Measurements from ENCODE around the gene ATF4. TPM values are rescaled to one million over a fixed set of nuclear protein-coding genes. Genes with fewer than 3 reads are reported as not detected.

The ATF4 gene
- total and polyA plus RNA-seq, 3 experiments from 2014 or later, result 103 to 758 (median 757) TPM

DNA sequence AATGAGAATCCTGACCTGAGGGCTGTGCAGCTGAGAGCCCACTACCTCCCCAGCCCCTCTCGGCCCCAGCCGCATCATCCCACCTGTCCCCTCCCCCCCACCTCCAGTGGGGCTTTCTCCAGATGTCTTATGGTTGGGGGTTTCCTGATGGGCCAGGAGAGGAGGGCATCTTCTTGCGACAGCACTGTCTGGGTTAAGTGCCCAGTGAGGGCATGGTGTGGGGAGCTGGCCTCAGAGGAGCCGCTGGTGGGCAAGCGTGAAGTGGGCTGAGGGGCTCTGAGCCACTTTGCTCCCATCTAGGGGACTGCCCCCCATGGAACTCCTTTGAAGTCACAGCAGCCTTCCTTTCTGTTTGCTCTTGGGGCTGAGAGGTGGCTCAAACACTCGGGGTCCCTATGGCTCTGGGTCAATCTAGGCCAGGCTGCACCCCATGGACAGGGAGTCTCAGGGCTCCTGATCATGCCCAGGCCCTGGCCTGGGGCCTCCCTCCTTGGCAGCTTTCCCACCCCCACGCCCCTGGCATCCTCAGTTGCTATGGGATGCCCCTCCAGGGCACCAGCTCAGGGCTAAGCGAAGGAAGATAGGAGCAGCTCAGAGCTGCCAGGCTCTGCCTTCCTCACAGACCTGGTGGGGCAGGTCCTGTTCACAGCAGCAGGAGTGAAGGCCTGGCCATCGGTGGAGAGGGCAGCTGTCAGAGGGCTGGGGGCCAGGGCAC, 29.2 kb upstream of the ATF4 start:
- H3K4me1 Mint-ChIP-seq, result peaks cover 4 to 7% (median 6%) of the 10 kb centered on the region in 3 donors
- CTCF ChIA-PET, result interaction anchor here (1.0 to 2.2 kb wide), 5 partner anchors 11 to 148 kb away, joined by 3 to 17 read pairs (median 4); partner anchors contain the start of genes MIEF1 and TAB1

DNA sequence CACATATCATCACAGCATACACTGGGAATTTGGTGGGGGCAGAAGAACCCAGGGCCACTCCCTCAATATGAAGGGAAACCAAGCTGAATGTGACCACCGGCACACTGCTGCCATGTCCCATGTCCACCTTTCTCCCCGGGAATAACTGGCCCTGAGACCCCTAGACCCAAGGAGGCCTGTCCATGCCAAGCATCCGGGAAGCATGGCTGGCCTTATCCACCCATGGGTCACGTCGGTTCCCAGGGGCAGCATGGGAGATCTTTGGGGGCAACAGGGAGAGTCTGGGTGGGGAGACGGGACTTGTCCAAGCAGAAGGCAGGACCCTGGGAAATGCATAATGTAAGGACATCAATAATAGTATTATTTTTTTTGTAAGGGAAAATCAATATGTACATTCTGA, 28.7 kb upstream of the ATF4 start:
- no peak overlapping the region for H3K4me3 ChIP-seq (ENCODE audit: low read length)
- Mint-ChIP-seq H3K4me3 (no peak overlapping the region), H3K27me3 (peaks cover 0 to 4% of the 10 kb centered on the region in 2 donors), H3K4me1 (peaks cover 4 to 7% (median 6%) of the 10 kb centered on the region in 3 donors), H3K27ac (no peak overlapping the region), H3K9me3 (no peaks in the 10 kb centered on the region), H3K36me3 (no peaks in the 10 kb centered on the region)
- no peak for DNase-seq
- H3K9me3 ChIP-seq (ENCODE audit: low read length), result no peaks in the 10 kb centered on the region
- H3K36me3 ChIP-seq (ENCODE audit: insufficient read depth, low read length), result no peaks in the 10 kb centered on the region
- ChIA-PET POLR2A (interaction anchor here (1.1 kb wide), 1 partner anchor 37 kb away, joined by 3 read pairs; no protein-coding TSS in a partner anchor), CTCF (interaction anchor here (1.0 to 3.9 kb wide), 3 partner anchors 23 to 92 kb away, joined by 3 to 57 read pairs (median 3); partner anchors contain the start of gene TAB1)
- H3K27ac ChIP-seq (ENCODE audit: low read depth, low read length), result no peak overlapping the region
- peaks cover 16% of the 10 kb centered on the region for H3K4me1 ChIP-seq (ENCODE audit: insufficient read depth, low read length)
- H3K27me3 ChIP-seq (ENCODE audit: insufficient read depth, low read length, poor library complexity, severe bottlenecking), result no peaks in the 10 kb centered on the region

More for the DNA sequence above, 29.2 kb upstream of the ATF4 start:
- POLR2A ChIA-PET, result interaction anchor here (0.9 to 1.1 kb wide), 2 partner anchors 38 to 91 kb away, joined by 3 read pairs; partner anchors contain the start of gene TAB1
- H3K27me3 Mint-ChIP-seq, result peaks cover 0 to 4% of the 10 kb centered on the region in 2 donors
- DNase-seq, result no peak
- no peak overlapping the region for H3K27ac Mint-ChIP-seq
- H3K4me3 ChIP-seq (ENCODE audit: low read length), result no peak overlapping the region
- H3K4me3 Mint-ChIP-seq, result no peak overlapping the region
- H3K27ac ChIP-seq (ENCODE audit: low read depth, low read length), result no peak overlapping the region
- no peaks in the 10 kb centered on the region for H3K36me3 Mint-ChIP-seq
- H3K9me3 ChIP-seq (ENCODE audit: low read length), result no peaks in the 10 kb centered on the region
- H3K4me1 ChIP-seq (ENCODE audit: insufficient read depth, low read length), result peaks cover 11% of the 10 kb centered on the region
- no peaks in the 10 kb centered on the region for H3K36me3 ChIP-seq (ENCODE audit: insufficient read depth, low read length)
- H3K9me3 Mint-ChIP-seq, result no peaks in the 10 kb centered on the region
- H3K27me3 ChIP-seq (ENCODE audit: insufficient read depth, low read length, poor library complexity, severe bottlenecking), result no peaks in the 10 kb centered on the region

DNA sequence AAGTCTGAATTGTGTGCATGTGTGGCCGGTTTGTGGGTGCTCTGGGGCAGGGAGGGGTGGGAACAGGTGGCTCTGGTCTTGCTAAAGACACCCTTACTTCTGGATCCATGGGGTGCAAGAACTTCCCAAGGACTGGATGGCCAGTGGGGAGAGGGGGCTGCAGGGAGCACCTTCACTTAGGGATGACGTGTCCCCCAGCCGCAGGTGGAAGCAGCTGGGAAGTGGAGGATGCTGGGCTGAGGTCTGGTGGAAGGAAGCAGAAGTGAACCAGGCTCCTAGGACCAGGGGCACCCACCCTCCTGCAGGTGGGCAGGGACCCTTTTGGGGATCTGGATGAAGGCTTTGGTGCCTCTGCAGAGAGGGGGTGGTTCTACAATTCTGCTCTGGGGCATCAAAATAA, 28.2 kb upstream of the ATF4 start:
- no peak overlapping the region for H3K27ac Mint-ChIP-seq
- ChIA-PET POLR2A (interaction anchor here (1.1 kb wide), 1 partner anchor 37 kb away, joined by 3 read pairs; no protein-coding TSS in a partner anchor), CTCF (interaction anchor here (1.0 to 3.9 kb wide), 6 partner anchors 23 to 545 kb away, joined by 3 to 57 read pairs (median 4); no protein-coding TSS in a partner anchor)
- Histone ChIP-seq H3K9me3 (ENCODE audit: low read length) (no peaks in the 10 kb centered on the region), H3K27me3 (ENCODE audit: insufficient read depth, low read length, poor library complexity, severe bottlenecking) (no peaks in the 10 kb centered on the region), H3K4me3 (ENCODE audit: low read length) (no peak overlapping the region), H3K4me1 (ENCODE audit: insufficient read depth, low read length) (peaks cover 16% of the 10 kb centered on the region), H3K27ac (ENCODE audit: low read depth, low read length) (no peak overlapping the region), H3K36me3 (ENCODE audit: insufficient read depth, low read length) (no peaks in the 10 kb centered on the region)
- H3K4me1 Mint-ChIP-seq, result peaks cover 4 to 7% (median 6%) of the 10 kb centered on the region in 3 donors
- H3K4me3 Mint-ChIP-seq, result no peak overlapping the region
- DNase-seq, result no peak
- peaks cover 0 to 4% of the 10 kb centered on the region in 2 donors for H3K27me3 Mint-ChIP-seq
- no peaks in the 10 kb centered on the region for H3K9me3 Mint-ChIP-seq
- no peaks in the 10 kb centered on the region for H3K36me3 Mint-ChIP-seq

DNA sequence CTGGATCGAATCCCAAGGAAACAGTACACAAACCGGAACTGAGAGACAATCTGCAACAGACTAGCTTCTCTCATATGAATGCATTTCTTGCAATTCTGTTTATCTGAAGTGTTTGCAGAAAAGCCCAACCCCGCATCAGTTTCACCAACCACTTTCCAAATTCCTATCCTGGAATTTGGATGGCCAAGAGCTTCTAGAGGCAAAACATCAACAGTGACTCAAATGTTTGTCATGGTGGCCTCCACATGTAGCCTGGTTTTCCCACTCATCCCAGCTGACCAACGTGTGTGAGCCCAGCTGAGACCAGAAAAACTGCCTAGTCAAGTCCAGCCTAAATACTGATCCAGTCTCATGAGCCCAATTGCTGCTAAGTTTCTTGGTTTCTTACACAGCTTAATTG, 26.6 kb upstream of the ATF4 start:
- H3K4me1 ChIP-seq (ENCODE audit: insufficient read depth, low read length), result peaks cover 16% of the 10 kb centered on the region
- H3K9me3 ChIP-seq (ENCODE audit: low read length), result no peaks in the 10 kb centered on the region
- no peak overlapping the region for H3K27ac Mint-ChIP-seq
- peaks cover 4 to 7% (median 6%) of the 10 kb centered on the region in 3 donors for H3K4me1 Mint-ChIP-seq
- no peak for DNase-seq
- no peaks in the 10 kb centered on the region for H3K36me3 ChIP-seq (ENCODE audit: insufficient read depth, low read length)
- H3K4me3 ChIP-seq (ENCODE audit: low read length), result no peak overlapping the region
- no peaks in the 10 kb centered on the region for H3K9me3 Mint-ChIP-seq
- no peak overlapping the region for H3K4me3 Mint-ChIP-seq
- H3K27me3 ChIP-seq (ENCODE audit: insufficient read depth, low read length, poor library complexity, severe bottlenecking), result no peaks in the 10 kb centered on the region
- ChIA-PET CTCF (interaction anchor here (0.8 to 5.2 kb wide), 16 partner anchors 8 to 543 kb away, joined by 3 to 57 read pairs (median 4); partner anchors contain the start of genes MIEF1 and TAB1), POLR2A (interaction anchor here (0.5 to 0.8 kb wide), 3 partner anchors 8 to 363 kb away, joined by 3 to 4 read pairs (median 3); partner anchors contain the start of gene MIEF1)
- no peaks in the 10 kb centered on the region for H3K36me3 Mint-ChIP-seq
- no peak overlapping the region for H3K27ac ChIP-seq (ENCODE audit: low read depth, low read length)
- H3K27me3 Mint-ChIP-seq, result peaks cover 0 to 2% of the 10 kb centered on the region in 2 donors

DNA sequence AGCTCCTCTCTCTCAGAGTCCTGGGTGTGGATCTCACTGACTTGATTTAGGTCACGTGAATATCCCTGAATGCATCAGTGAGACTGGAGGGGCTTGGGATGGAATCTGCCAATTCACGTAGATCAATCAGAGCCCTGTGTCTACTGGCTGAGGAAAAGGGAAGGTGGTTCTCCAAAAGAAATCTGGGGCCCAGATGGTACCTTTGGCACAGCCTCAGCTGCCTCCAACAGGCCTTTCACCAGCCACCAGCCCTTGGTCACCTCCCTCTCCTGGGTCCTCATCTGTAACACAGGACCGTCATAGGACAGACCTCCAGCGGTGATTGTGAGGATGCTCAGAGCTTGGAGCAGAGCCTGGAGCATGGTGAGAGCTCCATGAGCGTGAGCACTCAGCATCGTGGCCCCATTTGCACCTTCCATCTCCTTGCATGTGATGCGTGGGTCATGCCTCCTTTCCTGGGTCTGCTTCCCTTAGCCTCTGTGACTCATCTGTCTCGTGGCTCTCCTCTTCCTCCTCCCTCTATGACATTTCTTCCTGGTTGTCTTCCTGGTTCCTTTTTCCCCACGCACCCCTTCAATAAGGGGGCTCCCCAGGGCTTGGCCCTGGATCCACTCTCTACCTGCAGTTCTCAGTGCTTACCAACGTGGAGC, 25.8 kb upstream of the ATF4 start:
- Mint-ChIP-seq H3K4me1 (peaks cover 4 to 7% (median 6%) of the 10 kb centered on the region in 3 donors), H3K9me3 (no peaks in the 10 kb centered on the region), H3K36me3 (no peaks in the 10 kb centered on the region), H3K4me3 (no peak overlapping the region), H3K27me3 (peaks cover 0 to 2% of the 10 kb centered on the region in 2 donors), H3K27ac (no peak overlapping the region)
- Histone ChIP-seq H3K36me3 (ENCODE audit: insufficient read depth, low read length) (no peaks in the 10 kb centered on the region), H3K4me3 (ENCODE audit: low read length) (no peak overlapping the region), H3K9me3 (ENCODE audit: low read length) (no peaks in the 10 kb centered on the region), H3K27ac (ENCODE audit: low read depth, low read length) (no peak overlapping the region), H3K4me1 (ENCODE audit: insufficient read depth, low read length) (peaks cover 16% of the 10 kb centered on the region), H3K27me3 (ENCODE audit: insufficient read depth, low read length, poor library complexity, severe bottlenecking) (no peaks in the 10 kb centered on the region)
- POLR2A ChIA-PET, result interaction anchor here (0.6 to 1.0 kb wide), 3 partner anchors 7 to 434 kb away, joined by 3 to 4 read pairs (median 3); partner anchors contain the start of gene MIEF1
- no peak for DNase-seq
- CTCF ChIA-PET, result interaction anchor here (0.9 to 5.2 kb wide), 12 partner anchors 16 to 542 kb away, joined by 3 to 57 read pairs (median 4); partner anchors contain the start of genes ATF4 and TAB1

DNA sequence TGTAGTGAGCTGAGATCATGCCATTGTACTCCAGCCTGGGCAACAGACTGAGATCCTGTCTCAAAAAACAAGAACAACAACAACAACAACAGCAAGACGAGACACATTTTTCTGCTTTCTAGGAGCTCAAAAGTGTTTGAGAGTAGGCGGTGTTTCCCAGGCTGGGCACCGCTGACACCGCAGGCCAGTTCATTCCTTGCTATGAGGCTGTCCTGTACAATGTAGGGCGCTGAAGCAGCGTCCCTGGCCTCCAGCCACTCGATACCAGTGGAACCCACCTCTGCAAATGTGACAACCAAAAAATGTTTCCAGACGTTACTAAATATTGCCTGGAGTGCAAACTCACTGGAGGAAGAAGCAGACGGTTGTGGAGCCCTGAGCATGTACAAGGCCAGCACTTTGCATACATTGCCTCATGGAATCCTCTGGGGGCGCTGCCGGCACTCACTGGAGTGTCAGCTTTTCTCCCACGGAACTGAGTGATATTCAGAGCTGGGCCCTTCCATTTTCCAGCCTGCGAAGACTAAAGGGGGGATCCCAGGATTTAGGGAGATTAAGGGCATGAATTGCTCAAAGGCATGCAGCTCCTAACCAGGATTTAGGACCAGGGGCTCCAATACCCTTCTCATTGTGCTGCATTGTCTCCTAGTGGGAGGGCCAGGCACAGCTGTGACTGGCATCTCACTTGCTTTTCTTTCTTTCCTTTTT, 24.1 kb upstream of the ATF4 start:
- Histone ChIP-seq H3K4me3 (ENCODE audit: low read length) (no peak overlapping the region), H3K27ac (ENCODE audit: low read depth, low read length) (no peak overlapping the region), H3K4me1 (ENCODE audit: insufficient read depth, low read length) (peaks cover 6% of the 10 kb centered on the region), H3K9me3 (ENCODE audit: low read length) (no peaks in the 10 kb centered on the region), H3K36me3 (ENCODE audit: insufficient read depth, low read length) (no peaks in the 10 kb centered on the region), H3K27me3 (ENCODE audit: insufficient read depth, low read length, poor library complexity, severe bottlenecking) (no peaks in the 10 kb centered on the region)
- Mint-ChIP-seq H3K4me1 (no peaks in the 10 kb centered on the region), H3K4me3 (peak overlapping the region in 1 of 7 donors; percentile 64), H3K27me3 (no peaks in the 10 kb centered on the region), H3K27ac (no peak overlapping the region), H3K36me3 (no peaks in the 10 kb centered on the region), H3K9me3 (no peaks in the 10 kb centered on the region)
- CTCF ChIA-PET, result interaction anchor here (0.7 to 5.2 kb wide), 12 partner anchors 9 to 144 kb away, joined by 3 to 52 read pairs (median 4); partner anchors contain the start of genes ATF4 and TAB1
- POLR2A ChIA-PET, result interaction anchor here (0.7 to 1.5 kb wide), 2 partner anchors 24 to 36 kb away, joined by 3 read pairs; partner anchors contain the start of gene ATF4
- DNase-seq, result peak in 3 of 5 donors; percentile 16 to 59 (median 36)

DNA sequence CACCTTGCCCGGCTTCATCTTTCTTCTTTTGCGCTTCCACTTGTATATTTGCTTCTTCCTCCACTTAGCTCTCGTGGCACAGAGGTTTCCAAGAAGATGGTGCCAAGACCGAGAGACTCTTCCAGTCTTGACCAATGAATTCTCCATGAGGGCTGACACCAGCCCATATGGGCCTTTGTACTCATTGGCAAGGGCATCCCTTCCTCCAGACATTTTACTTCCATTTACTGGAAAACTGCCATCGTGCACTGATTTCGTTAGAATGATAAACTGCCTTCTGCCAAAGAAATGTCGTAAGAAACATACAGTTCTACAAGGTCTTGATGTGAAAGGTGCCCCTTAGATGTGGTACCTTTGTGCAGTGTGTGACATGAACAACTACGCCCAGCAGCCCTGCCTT, 22.9 kb upstream of the ATF4 start:
- Histone ChIP-seq H3K4me1 (ENCODE audit: insufficient read depth, low read length) (peaks cover 12% of the 10 kb centered on the region), H3K27me3 (ENCODE audit: insufficient read depth, low read length, poor library complexity, severe bottlenecking) (no peaks in the 10 kb centered on the region), H3K9me3 (ENCODE audit: low read length) (no peaks in the 10 kb centered on the region), H3K27ac (ENCODE audit: low read depth, low read length) (no peak overlapping the region), H3K36me3 (ENCODE audit: insufficient read depth, low read length) (no peaks in the 10 kb centered on the region), H3K4me3 (ENCODE audit: low read length) (no peak overlapping the region)
- H3K4me3 Mint-ChIP-seq, result no peak overlapping the region
- POLR2A ChIA-PET, result no interaction called here
- no peak for DNase-seq
- peaks cover 0 to 5% (median 0%) of the 10 kb centered on the region in 3 donors for H3K36me3 Mint-ChIP-seq
- H3K27ac Mint-ChIP-seq, result peak overlapping the region in 2 of 8 donors; percentile 11 to 21
- CTCF ChIA-PET, result interaction anchor here (0.7 to 5.2 kb wide), 7 partner anchors 14 to 98 kb away, joined by 3 to 52 read pairs (median 7); partner anchors contain the start of genes ATF4 and TAB1
- H3K4me1 Mint-ChIP-seq, result peaks cover 6 to 9% (median 9%) of the 10 kb centered on the region in 3 donors
- no peaks in the 10 kb centered on the region for H3K27me3 Mint-ChIP-seq
- H3K9me3 Mint-ChIP-seq, result no peaks in the 10 kb centered on the region
